Measurements from ENCODE around the gene INS. TPM values are rescaled to one million over a fixed set of nuclear protein-coding genes. Genes with fewer than 3 reads are reported as not detected.
A peak's percentile ranks its signal among the peaks of the same experiment; 100 is the strongest.

Gene INS
- total RNA-seq, 1 experiment from 2014 or later = not detected

GRCh38 chr11:2205214-2205720 is 44.3 kb upstream of the INS start:
- no CpG with 5 or more reads among the region's 1 CpG for WGBS (ENCODE audit: extremely low coverage, insufficient read length, low lambda C conversion rate)
- peak; percentile 11 for DNase-seq

More at GRCh38 chr11:2205214-2205720, 44.3 kb upstream of the INS start:
- Mint-ChIP-seq H3K27me3 (ENCODE audit: low read depth) (peaks cover 37% of the 10 kb centered on the region), H3K27ac (no peak overlapping the region), H3K36me3 (ENCODE audit: insufficient read depth in 1 of 3, low read depth in 3 of 3) (no peaks in the 10 kb centered on the region), H3K9me3 (no peaks in the 10 kb centered on the region), H3K4me3 (no peak overlapping the region), H3K4me1 (no peaks in the 10 kb centered on the region)
- Histone ChIP-seq H2BK15ac (ENCODE audit: low read depth, low read length) (no peak overlapping the region), H3K79me2 (ENCODE audit: insufficient read depth, low read length) (no peaks in the 10 kb centered on the region), H2BK120ac (ENCODE audit: low read depth, low read length, poor library complexity, severe bottlenecking) (no peak overlapping the region), H3K27me3 (ENCODE audit: insufficient read depth, low read length) (no peaks in the 10 kb centered on the region; the same call in 1 of the 2 replicates), H4K5ac (ENCODE audit: insufficient read length, low read depth, low read length) (no peak overlapping the region), H3K4me2 (ENCODE audit: insufficient read depth, insufficient read length, low read length) (no peak overlapping the region), H3K27ac (ENCODE audit: insufficient read length, low read depth, low read length) (no peak overlapping the region), H3K14ac (ENCODE audit: insufficient read depth, low read length) (no peak overlapping the region), H2BK12ac (ENCODE audit: insufficient read length, low read depth, low read length) (no peak overlapping the region), H3K79me1 (ENCODE audit: insufficient read depth, low read depth, low read length, poor library complexity, severe bottlenecking) (no peaks in the 10 kb centered on the region), H3K23ac (ENCODE audit: insufficient read length, low read depth, low read length) (no peak overlapping the region), H4K20me1 (ENCODE audit: control insufficient read depth, insufficient read depth, insufficient read length) (no peaks in the 10 kb centered on the region), H4K91ac (ENCODE audit: insufficient read length, low read depth, low read length) (no peak overlapping the region), H3T11ph (ENCODE audit: low read length) (no peak overlapping the region), H3K9ac (ENCODE audit: extremely low read depth, insufficient read length, low read length) (no peak overlapping the region), H3K9me3 (ENCODE audit: control insufficient read depth, low read depth, low read length) (no peaks in the 10 kb centered on the region), H4K8ac (replicated peaks; ENCODE audit: insufficient read length, low read depth, low read length) (no peak overlapping the region), H2BK5ac (ENCODE audit: insufficient read length, low read length) (no peak overlapping the region), H2AK5ac (ENCODE audit: insufficient read length, low read length) (no peak overlapping the region), H3K23me2 (ENCODE audit: insufficient read length, low read depth, low read length, poor library complexity, severe bottlenecking) (no peaks in the 10 kb centered on the region), H2AFZ (ENCODE audit: low read length) (no peak overlapping the region), H3K56ac (ENCODE audit: insufficient read length, low read depth, low read length) (no peak overlapping the region), H3K18ac (ENCODE audit: insufficient read length, low read depth, low read length) (no peak overlapping the region), H3K4me1 (ENCODE audit: insufficient read depth, low read length) (no peaks in the 10 kb centered on the region), H2BK20ac (ENCODE audit: low read depth, low read length, poor library complexity, severe bottlenecking) (no peak overlapping the region), H3K4ac (ENCODE audit: low read depth, low read length) (no peak overlapping the region)
- no peak for TF ChIP-seq CTCF (conservative IDR thresholded peaks at IDR 0.05)

Data from H9 (cell line).